ENCODE data around the gene LGR6. TPM values are rescaled to one million over a fixed set of nuclear protein-coding genes. Genes with fewer than 3 reads are reported as not detected.

The LGR6 gene
- total and polyA plus RNA-seq, 2 of the 8 experiments (the other 6 are each of a cell fraction or from before 2014, with no cell fraction given): 0.50 to 1.0 TPM

- Histone ChIP-seq H2BK5ac (ENCODE audit: low read depth, low read length) (no peak overlapping the region), H3K4me1 (replicated peaks in 1 of 4; ENCODE audit: control insufficient read depth in 3 of 4, insufficient read depth in 4 of 4, low read length in 3 of 4) (peaks cover 0 to 12% (median 5%) of the 10 kb centered on the region in 4 experiments; a peak in 3 of 7 replicates), H3K14ac (ENCODE audit: insufficient read length) (no peak overlapping the region), H4K20me1 (replicated peaks in 1 of 2; ENCODE audit: control insufficient read depth in 1 of 2, insufficient read depth in 2 of 2, low read length in 2 of 2) (no peaks in the 10 kb centered on the region), H3K79me2 (ENCODE audit: control insufficient read depth in 1 of 2, insufficient read depth in 2 of 2, low read length in 2 of 2) (no peaks in the 10 kb centered on the region), H3K4me2 (ENCODE audit: insufficient read depth in 1 of 2, low read depth in 2 of 2, low read length in 2 of 2) (no peak overlapping the region), H3K23me2 (ENCODE audit: low read depth, low read length) (no peaks in the 10 kb centered on the region), H2BK120ac (replicated peaks; ENCODE audit: low read depth, low read length) (no peak overlapping the region), H2BK12ac (ENCODE audit: low read depth, low read length) (no peak overlapping the region), H4K5ac (ENCODE audit: insufficient read length, low read depth, low read length) (no peak overlapping the region), H3K9me3 (ENCODE audit: insufficient read depth in 2 of 2, low read depth in 1 of 2, low read length in 1 of 2) (no peaks in the 10 kb centered on the region; a peak in 1 of 4 replicates), H2AK5ac (ENCODE audit: low read depth, low read length) (no peak overlapping the region), H3K27ac (ENCODE audit: low read depth, low read length) (no peak overlapping the region), H3K9ac (replicated peaks in 1 of 4; ENCODE audit: extremely low read depth in 1 of 4, low read depth in 3 of 4, low read length in 3 of 4) (no peak overlapping the region), H2BK15ac (ENCODE audit: low read length) (0 out of 2 replicates have a peak overlapping the region, but pooled peaks have one; percentile 72), H2AFZ (ENCODE audit: low read length) (no peak overlapping the region), H4K8ac (ENCODE audit: extremely low read depth, insufficient read depth, low read length) (no peak overlapping the region), H3K36me3 (ENCODE audit: control insufficient read depth in 2 of 4, insufficient read depth in 4 of 4, low read length in 3 of 4) (no peaks in the 10 kb centered on the region), H3K27me3 (replicated peaks in 1 of 4; ENCODE audit: control insufficient read depth in 3 of 4, extremely low read depth in 1 of 4, insufficient read depth in 3 of 4, low read length in 3 of 4) (no peaks in the 10 kb centered on the region), H2BK20ac (ENCODE audit: low read length) (no peak overlapping the region), H3K56ac (replicated peaks; ENCODE audit: insufficient read length, low read depth, low read length) (no peak overlapping the region), H3K23ac (ENCODE audit: insufficient read length) (no peak overlapping the region), H3K79me1 (ENCODE audit: low read depth, low read length) (no peaks in the 10 kb centered on the region), H3K4ac (replicated peaks; ENCODE audit: insufficient read length, low read depth, low read length) (no peak overlapping the region), H3K4me3 (ENCODE audit: extremely low read depth in 1 of 4, insufficient read depth in 2 of 4, low read depth in 3 of 4, low read length in 4 of 4) (no peak overlapping the region), H4K91ac (replicated peaks; ENCODE audit: insufficient read length, low read length) (no peak overlapping the region), H3K18ac (ENCODE audit: extremely low read depth, low read length) (no peak overlapping the region)
- 87% methylated on average over 8 of the region's 8 CpGs; no CpG with 5 or more reads in 1 of the 2 experiments for WGBS, 2 experiments (ENCODE audit: extremely low coverage in 1 of 2, insufficient coverage in 1 of 2, insufficient read length in 1 of 2, insufficient replicate concordance in 2 of 2, low coverage in 1 of 2, low lambda C conversion rate in 2 of 2, missing lambda C conversion rate in 1 of 2)
- ChIA-PET POLR2A (ENCODE audit: partially characterized antibody) (interaction anchor here (1.5 to 1.8 kb wide), 3 partner anchors 10 to 145 kb away, joined by 3 to 6 read pairs (median 4); partner anchors contain the start of gene ELF3), CTCF (ENCODE audit: partially characterized antibody) (interaction anchor here (0.6 to 5.2 kb wide), 29 partner anchors 11 to 1185 kb away, joined by 3 to 77 read pairs (median 7); partner anchors contain the start of genes ARL8A, GPR37L1 and LGR6)
- no peak for DNase-seq (ENCODE audit: low read depth in 1 of 2, low spot score in 2 of 2)
- no peak for FAIRE-seq
- no peak for TF ChIP-seq ATF2 (IDR thresholded peaks at IDR 0.05; ENCODE audit: low read length)
- TF ChIP-seq YY1 (IDR thresholded peaks at IDR 0.05; ENCODE audit: low read depth, low read length): no peak
- no peak for TF ChIP-seq RXRA (IDR thresholded peaks at IDR 0.05; ENCODE audit: insufficient read depth, low read depth, low read length)
- TF ChIP-seq HDAC2 (IDR thresholded peaks at IDR 0.05; ENCODE audit: borderline replicate concordance in 1 of 2, low read depth in 2 of 2, low read length in 2 of 2): no peak
- TF ChIP-seq POU5F1 (IDR thresholded peaks at IDR 0.05; ENCODE audit: low read depth, low read length): no peak
- no peak for TF ChIP-seq GTF2F1 (IDR thresholded peaks at IDR 0.05; ENCODE audit: borderline replicate concordance, low read depth, low read length)
- TF ChIP-seq MAX (IDR thresholded peaks at IDR 0.05): no peak
- no peak for TF ChIP-seq POLR2AphosphoS5 (IDR thresholded peaks at IDR 0.05; ENCODE audit: low read depth, low read length)
- no peak for TF ChIP-seq ASH2L (IDR thresholded peaks at IDR 0.05; ENCODE audit: low read length)
- TF ChIP-seq SIX5 (IDR thresholded peaks at IDR 0.05; ENCODE audit: low read depth, low read length): no peak
- TF ChIP-seq BACH1 (IDR thresholded peaks at IDR 0.05; ENCODE audit: low read length): no peak
Measured at GRCh38 chr1:202155478-202156021, 38.0 kb upstream of the LGR6 start.
